ENCODE results near the gene CREB5.

The CREB5 gene

DNA sequence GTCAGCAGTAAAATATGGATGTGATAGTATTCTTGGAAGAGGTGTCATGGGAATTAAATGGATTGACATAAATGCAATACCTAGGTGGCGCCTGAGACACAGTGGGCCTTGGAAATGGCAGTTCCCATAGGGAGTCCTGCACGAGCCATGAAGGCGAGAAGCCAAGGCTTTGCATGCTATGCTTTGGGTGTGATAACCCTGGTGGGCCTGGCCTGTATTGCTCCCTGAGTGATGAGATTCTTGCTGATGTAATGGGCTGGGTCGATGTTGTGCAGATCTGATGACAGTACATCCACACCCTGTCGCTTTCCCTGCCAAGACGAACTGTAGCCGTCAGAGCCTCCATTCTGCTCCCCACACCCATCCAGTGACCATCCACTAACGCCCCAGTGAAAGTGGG, 46.4 kb downstream of the CREB5 start:
- no peak; the same call in 2 of the 3 replicates for ATAC-seq
- TF ChIP-seq ZC3H10 (CRISPR knock-in tag; IDR thresholded peaks at IDR 0.05) (no peak), CSDC2 (CRISPR knock-in tag; IDR thresholded peaks at IDR 0.05) (no peak), PPARA (CRISPR knock-in tag; IDR thresholded peaks at IDR 0.05; ENCODE audit: borderline replicate concordance) (no peak), GLIS3 (CRISPR knock-in tag; IDR thresholded peaks at IDR 0.05) (no peak), ZNF565 (CRISPR knock-in tag; conservative IDR thresholded peaks at IDR 0.05; ENCODE audit: low read depth) (no peak)

DNA sequence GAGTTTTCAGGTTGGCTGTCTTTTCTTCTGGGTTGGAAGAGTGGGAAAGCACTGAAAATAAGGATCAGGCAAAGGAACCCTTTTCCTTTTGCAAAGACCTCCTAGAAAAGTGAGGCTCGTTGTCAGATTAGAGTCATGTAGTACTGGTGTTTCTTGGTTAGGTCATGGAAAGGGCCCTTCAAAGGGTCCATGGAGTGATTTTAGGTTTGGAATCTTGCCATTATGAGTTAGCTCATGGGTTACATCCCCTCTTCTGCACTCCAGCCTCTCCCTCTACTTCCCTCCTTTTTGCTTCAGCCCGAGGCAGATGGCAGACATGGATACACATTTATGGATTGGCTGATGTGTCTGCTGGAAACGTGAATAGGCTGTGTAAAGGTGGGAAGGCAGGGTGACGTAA, 47.0 kb downstream of the CREB5 start:
- ATAC-seq: no peak
- TF ChIP-seq SNAI2 (CRISPR knock-in tag; IDR thresholded peaks at IDR 0.05): no peak
- no peak for TF ChIP-seq ARNTL (CRISPR knock-in tag; IDR thresholded peaks at IDR 0.05; ENCODE audit: borderline replicate concordance, low read depth)
- no peak for TF ChIP-seq GLIS3 (CRISPR knock-in tag; IDR thresholded peaks at IDR 0.05)
- no peak for TF ChIP-seq CSDC2 (CRISPR knock-in tag; IDR thresholded peaks at IDR 0.05)
- TF ChIP-seq ZFP3 (CRISPR knock-in tag; IDR thresholded peaks at IDR 0.05): no peak
- TF ChIP-seq ZNF8 (CRISPR knock-in tag; IDR thresholded peaks at IDR 0.05): no peak
- TF ChIP-seq CSRNP3 (CRISPR knock-in tag; IDR thresholded peaks at IDR 0.05): no peak
- no peak for TF ChIP-seq ZNF565 (CRISPR knock-in tag; conservative IDR thresholded peaks at IDR 0.05; ENCODE audit: low read depth)
- TF ChIP-seq OSR1 (CRISPR knock-in tag; IDR thresholded peaks at IDR 0.05): no peak
- TF ChIP-seq PATZ1 (CRISPR knock-in tag; IDR thresholded peaks at IDR 0.05; ENCODE audit: borderline replicate concordance): no peak
- TF ChIP-seq PPARA (CRISPR knock-in tag; IDR thresholded peaks at IDR 0.05; ENCODE audit: borderline replicate concordance): no peak
- TF ChIP-seq CREB5 (CRISPR knock-in tag; IDR thresholded peaks at IDR 0.05; ENCODE audit: low read depth): no peak
- no peak for TF ChIP-seq ZFP30 (CRISPR knock-in tag; IDR thresholded peaks at IDR 0.05)

- no peak for ATAC-seq
- TF ChIP-seq RARB (CRISPR knock-in tag; IDR thresholded peaks at IDR 0.05) (no peak), PPARA (CRISPR knock-in tag; IDR thresholded peaks at IDR 0.05; ENCODE audit: borderline replicate concordance) (no peak), ARNTL (CRISPR knock-in tag; IDR thresholded peaks at IDR 0.05; ENCODE audit: borderline replicate concordance, low read depth) (no peak), BACH2 (CRISPR knock-in tag; IDR thresholded peaks at IDR 0.05; ENCODE audit: borderline replicate concordance) (no peak), ZC3H10 (CRISPR knock-in tag; IDR thresholded peaks at IDR 0.05) (no peak), ZNF70 (CRISPR knock-in tag; IDR thresholded peaks at IDR 0.05) (no peak), TSHZ2 (CRISPR knock-in tag; IDR thresholded peaks at IDR 0.05) (no peak), TCF4 (CRISPR knock-in tag; IDR thresholded peaks at IDR 0.05; ENCODE audit: borderline replicate concordance) (no peak), CSDC2 (CRISPR knock-in tag; IDR thresholded peaks at IDR 0.05) (no peak), GLIS3 (CRISPR knock-in tag; IDR thresholded peaks at IDR 0.05) (no peak), ZFP30 (CRISPR knock-in tag; IDR thresholded peaks at IDR 0.05) (no peak), OSR1 (CRISPR knock-in tag; IDR thresholded peaks at IDR 0.05) (no peak), ESRRG (CRISPR knock-in tag; IDR thresholded peaks at IDR 0.05) (no peak), CREB5 (CRISPR knock-in tag; IDR thresholded peaks at IDR 0.05; ENCODE audit: low read depth) (no peak), PATZ1 (CRISPR knock-in tag; IDR thresholded peaks at IDR 0.05; ENCODE audit: borderline replicate concordance) (no peak), SNAI2 (CRISPR knock-in tag; IDR thresholded peaks at IDR 0.05) (no peak), ZNF8 (CRISPR knock-in tag; IDR thresholded peaks at IDR 0.05) (no peak)
These were observed 53.4 kb downstream of the CREB5 start for GRCh38 chr7:28465697-28466096.

Measured in SK-N-SH treated with all-trans-retinoic acid at 6 μM for 48 hours (cell line).